A549 (cell line): ENCODE data around the gene KPTN.

Experiments
- BHLHE40 ChIP-seq: IDR thresholded peaks from 2 replicates; pipeline ENCODE4 v1.6.1; 2012; ENCODE audit warnings: low read depth, low read length, inconsistent platforms
- CEBPB ChIP-seq, 2 experiments: fragments of >200 bp in 1 of 2; sonication (Bioruptor Twin) in 1 of 2; formaldehyde crosslinking in 1 of 2; IDR thresholded peaks; 2 replicates each; pipeline ENCODE4 v1.6.1; 2012 to 2016
- CHD2 ChIP-seq: fragments of 150-350 bp; IDR thresholded peaks from 2 replicates; pipeline ENCODE4 v1.6.1; 2014; ENCODE audit warnings: low read length; ENCODE audit not compliant: partially characterized antibody
- CTCF ChIP-seq: fragments of >200 bp; sonication (Bioruptor Twin); formaldehyde crosslinking; IDR thresholded peaks from 3 replicates; pipeline ENCODE4 v1.5.1; 2016
- ELK1 ChIP-seq: fragments of 150-350 bp; IDR thresholded peaks from 2 replicates; pipeline ENCODE4 v1.6.1; 2014; ENCODE audit warnings: low read depth, mild to moderate bottlenecking, low read length
- EP300 ChIP-seq, 2 experiments: fragments of >200 bp; sonication (Bioruptor Twin); formaldehyde crosslinking; IDR thresholded peaks; 2 replicates in 1 of 2; 3 replicates in 1 of 2; pipeline ENCODE4 v1.6.1; 2016 to 2017
- JUN ChIP-seq, 2 experiments: fragments of >200 bp; sonication (Bioruptor Twin); formaldehyde crosslinking; IDR thresholded peaks; 2 replicates in 1 of 2; 3 replicates in 1 of 2; pipeline ENCODE4 v1.6.1; 2016 to 2017
- PHF8 ChIP-seq: fragments of 200-600 bp; sonication (generic); IDR thresholded peaks from 2 replicates; pipeline ENCODE4 v1.6.1; 2016; ENCODE audit warnings: low read depth, mild to moderate bottlenecking, antibody characterized with exemption, moderate library complexity, borderline replicate concordance
- POLR2A ChIP-seq: IDR thresholded peaks from 2 replicates; pipeline ENCODE4 v1.6.1; 2012; ENCODE audit warnings: mild to moderate bottlenecking, low read length
- RAD21 ChIP-seq, 2 experiments: fragments of >200 bp in 1 of 2; sonication (Bioruptor Twin) in 1 of 2; formaldehyde crosslinking in 1 of 2; IDR thresholded peaks in 1 of 2; conservative IDR thresholded peaks in 1 of 2; 2 replicates in 1 of 2; 3 replicates in 1 of 2; pipeline ENCODE4 v1.6.1; 2012 to 2018; ENCODE audit warnings: inconsistent platforms in 1 of 2
- REST ChIP-seq: fragments of 200-600 bp; sonication (generic); IDR thresholded peaks from 2 replicates; pipeline ENCODE4 v1.6.1; 2016; ENCODE audit warnings: antibody characterized with exemption, mild to moderate bottlenecking, moderate library complexity
- RFX5 ChIP-seq: fragments of 450-650 bp; IDR thresholded peaks from 2 replicates; pipeline ENCODE4 v1.7.1; 2014; ENCODE audit warnings: antibody characterized with exemption, mild to moderate bottlenecking, moderate library complexity
- SMC3 ChIP-seq: fragments of >200 bp; sonication (Bioruptor Twin); formaldehyde crosslinking; IDR thresholded peaks from 3 replicates; pipeline ENCODE4 v1.6.1; 2018; ENCODE audit warnings: inconsistent platforms
- TF ChIP-seq, protein P1 (sequence below): IDR thresholded peaks from 2 replicates; pipeline ENCODE4 v1.6.1; 2012

DNA sequence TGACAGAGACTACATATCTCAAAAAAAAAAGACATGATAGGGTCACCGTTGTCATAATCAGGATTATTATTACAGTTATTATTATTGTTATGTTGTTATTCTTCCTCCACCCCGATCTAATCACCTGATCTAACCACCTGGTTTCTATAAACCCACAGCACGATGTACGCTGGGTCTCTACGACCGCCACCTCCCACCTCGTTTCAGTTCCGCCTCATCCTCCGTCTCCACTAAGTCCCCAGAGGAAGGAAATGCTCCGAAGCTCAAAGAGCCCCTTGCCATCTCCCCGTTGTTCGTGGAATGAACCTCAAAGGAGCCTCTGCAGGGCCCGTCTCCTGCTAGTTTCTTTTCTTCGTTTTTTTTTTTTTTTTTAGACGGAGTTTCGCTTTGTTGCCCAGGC lies 48.8 kb downstream of the KPTN start:
- TF ChIP-seq CTCF (no peak), JUN (IDR thresholded peaks at IDR 0.05) (no peak), BHLHE40 (no peak), POLR2A (no peak), CHD2 (no peak), CEBPB (IDR thresholded peaks at IDR 0.05) (no peak), REST (no peak), EP300 (IDR thresholded peaks at IDR 0.05) (no peak), ELK1 (no peak), RFX5 (no peak), SMC3 (no peak), RAD21 (conservative IDR thresholded peaks at IDR 0.05 in 1 of 2, IDR thresholded peaks at IDR 0.05 in 1 of 2) (no peak), PHF8 (no peak)
- TF ChIP-seq, protein P1, sequence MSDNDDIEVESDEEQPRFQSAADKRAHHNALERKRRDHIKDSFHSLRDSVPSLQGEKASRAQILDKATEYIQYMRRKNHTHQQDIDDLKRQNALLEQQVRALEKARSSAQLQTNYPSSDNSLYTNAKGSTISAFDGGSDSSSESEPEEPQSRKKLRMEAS = no peak
